CD4-positive, alpha-beta T cell treated with Interferon alpha-2 for 1 hour (primary cell): ENCODE measurements around the gene AKAP1.

ENCODE experiments used
- DNase-seq, 2 donors: peaks; one replicate each; pipeline ENCODE4 v3.0.0-alpha.2; 2020 to 2022

AKAP1 gene

DNA sequence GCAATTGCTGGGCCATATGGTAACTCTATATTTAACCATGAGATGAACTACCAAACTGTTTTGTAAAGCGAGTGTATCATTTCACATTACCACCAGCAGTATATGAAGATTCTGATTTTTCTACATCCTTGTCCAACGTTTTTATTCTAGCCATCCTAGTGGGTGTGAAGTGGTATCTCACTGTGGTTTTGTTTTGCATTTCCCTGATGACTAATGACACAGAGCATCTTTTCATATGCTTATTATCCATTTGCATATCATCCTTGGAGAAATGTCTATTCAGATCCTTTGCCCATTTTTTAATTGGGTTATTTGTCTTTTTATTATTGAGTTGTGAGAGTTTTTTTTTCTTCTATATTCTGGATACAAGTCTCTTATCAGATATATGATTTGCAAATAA is 83.6 kb downstream of the AKAP1 start:
- no peak for DNase-seq

GRCh38 chr17:57170866-57171265 is 85.8 kb downstream of the AKAP1 start:
- DNase-seq: no peak
